Right lobe of liver (tissue), 4 donors: ENCODE results near the gene TANGO2.

Experiments used
- CTCF ChIP-seq, 4 donors: fragments of 200-600 bp in 3 of 4; fragments of 450-650 bp in 1 of 4; IDR thresholded peaks; one replicate each; pipeline versions ENCODE4 v1.5.1 to v1.8.0; 2016 to 2022; ENCODE audit warnings: antibody characterized with exemption in 4 of 4, mild to moderate bottlenecking in 2 of 4
- POLR2A ChIP-seq: fragments of 450-650 bp; IDR thresholded peaks from one replicate; pipeline ENCODE4 v1.6.1; 2017; ENCODE audit warnings: antibody characterized with exemption, mild to moderate bottlenecking
- donor health status: DM: no; HTN: no; CAD: no.
- donor health status: DM: no; HTN: no; CAD: no.
- donor health status: DM: no; HTN: yes; CAD: no.

GRCh38 chr22:20037419-20037818 lies 16.5 kb downstream of the TANGO2 start:
- TF ChIP-seq CTCF (IDR thresholded peaks at IDR 0.05) (no peak), POLR2A (no peak)
